HG02623 (cell line): ENCODE data around the gene STXBP5.
A peak's percentile ranks its signal among the peaks of the same experiment; 100 is the strongest.

Experiments
- ATAC-seq: cut with Tn5 transposase; IDR thresholded peaks from one replicate; pipeline ENCODE4 v1.9.1; 2021; ENCODE audit warnings: moderate library complexity; ENCODE audit not compliant: unreplicated experiment

Gene STXBP5

GRCh38 chr6:147283460-147283859 lies 79.2 kb downstream of the STXBP5 start:
- no peak for ATAC-seq

GRCh38 chr6:147285087-147285855 lies 81.1 kb downstream of the STXBP5 start:
- ATAC-seq, result peak; percentile 58

GRCh38 chr6:147287869-147288271 lies 83.7 kb downstream of the STXBP5 start:
- ATAC-seq, result no peak

GRCh38 chr6:147297124-147297523 lies 92.9 kb downstream of the STXBP5 start:
- no peak for ATAC-seq

GRCh38 chr6:147297663-147298316 lies 93.6 kb downstream of the STXBP5 start:
- ATAC-seq, result no peak

- no peak for ATAC-seq
Observed at GRCh38 chr6:147298461-147298860, 94.2 kb downstream of the STXBP5 start.

GRCh38 chr6:147299035-147299434 lies 94.8 kb downstream of the STXBP5 start:
- no peak for ATAC-seq

GRCh38 chr6:147301070-147301469 lies 96.9 kb downstream of the STXBP5 start:
- ATAC-seq, result no peak

GRCh38 chr6:147304016-147304415 lies 99.8 kb downstream of the STXBP5 start:
- no peak for ATAC-seq

GRCh38 chr6:147310521-147310920 lies 106.3 kb downstream of the STXBP5 start:
- ATAC-seq, result no peak

- no peak for ATAC-seq
Observed at GRCh38 chr6:147311218-147311617, 107.0 kb downstream of the STXBP5 start.

- ATAC-seq, result no peak
Observed at GRCh38 chr6:147321260-147321659, 117.0 kb downstream of the STXBP5 start.

GRCh38 chr6:147322299-147323162 lies 118.3 kb downstream of the STXBP5 start:
- ATAC-seq, result peak; percentile 98

GRCh38 chr6:147325557-147325956 lies 121.3 kb downstream of the STXBP5 start:
- no peak for ATAC-seq

GRCh38 chr6:147331401-147331800 lies 127.2 kb downstream of the STXBP5 start:
- ATAC-seq, result no peak

GRCh38 chr6:147337921-147338320 lies 133.7 kb downstream of the STXBP5 start:
- no peak for ATAC-seq

GRCh38 chr6:147341486-147341885 lies 137.3 kb downstream of the STXBP5 start:
- ATAC-seq, result no peak

GRCh38 chr6:147345902-147346301 lies 141.7 kb downstream of the STXBP5 start:
- no peak for ATAC-seq

- ATAC-seq, result no peak
Observed at GRCh38 chr6:147347179-147347881, 143.1 kb downstream of the STXBP5 start.

GRCh38 chr6:147347882-147348575 lies 143.8 kb downstream of the STXBP5 start:
- ATAC-seq, result no peak
